ENCODE results near the gene TMEM88. TPM values are rescaled to one million over a fixed set of nuclear protein-coding genes. Genes with fewer than 3 reads are reported as not detected.

TMEM88 gene
- total RNA-seq, 1 experiment from 2014 or later = 2.8 TPM

DNA sequence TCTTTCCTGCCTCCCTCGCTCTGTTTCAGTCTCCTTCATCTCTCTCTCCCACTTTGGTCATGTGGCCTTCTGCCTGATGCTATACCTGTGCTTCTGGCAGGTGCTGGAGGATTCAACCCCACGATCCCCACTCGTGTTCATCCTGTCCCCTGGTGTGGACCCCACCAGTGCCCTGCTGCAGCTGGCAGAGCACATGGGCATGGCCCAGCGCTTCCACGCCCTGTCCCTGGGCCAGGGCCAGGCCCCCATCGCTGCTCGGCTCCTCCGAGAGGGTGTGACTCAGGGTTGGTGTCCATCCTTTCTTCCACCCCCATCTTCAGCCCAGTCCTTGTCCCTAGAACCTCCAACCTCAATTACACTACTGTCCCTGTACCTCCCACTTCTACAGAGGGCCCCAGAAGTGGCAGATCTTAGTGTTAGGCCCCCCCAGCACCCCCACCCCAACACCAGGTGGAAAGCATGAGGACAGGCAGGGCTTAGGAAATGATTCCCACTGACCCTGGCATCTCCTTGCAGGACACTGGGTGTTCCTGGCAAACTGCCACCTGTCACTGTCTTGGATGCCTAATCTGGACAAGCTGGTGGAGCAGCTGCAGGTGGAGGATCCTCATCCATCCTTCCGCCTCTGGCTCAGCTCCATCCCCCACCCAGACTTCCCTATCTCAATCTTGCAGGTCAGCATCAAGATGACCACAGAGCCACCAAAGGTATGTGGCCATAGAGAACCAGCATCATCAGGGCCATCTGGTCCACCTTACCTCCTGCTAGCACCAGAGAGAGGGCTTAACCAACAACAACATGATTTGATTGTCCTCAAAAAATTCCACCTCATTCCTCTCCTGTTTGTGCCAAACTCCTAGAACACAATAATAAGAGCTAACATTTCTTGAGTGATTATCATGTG is 30.6 kb upstream of the TMEM88 start:
- intact Hi-C loops (cut with micrococcal nuclease) = loop anchor here (5.0 kb wide), 2 partner anchors 73 to 88 kb away; no protein-coding TSS in a partner anchor
- ATAC-seq = no peak

More for the DNA sequence above, 30.6 kb upstream of the TMEM88 start:
- H3K27ac ChIP-seq (ENCODE audit: low read depth, low read length) = no peak overlapping the region
- H3K9me2 ChIP-seq (ENCODE audit: insufficient read depth) = no peaks in the 10 kb centered on the region
- H3K9me3 ChIP-seq (ENCODE audit: control insufficient read depth in 1 of 2, insufficient read depth in 1 of 2, low read depth in 1 of 2, low read length in 2 of 2) = no peaks in the 10 kb centered on the region
- no peaks in the 10 kb centered on the region for H3K79me2 ChIP-seq (ENCODE audit: insufficient read depth, low read length)
- no TSS peak for BruUV-seq (replicated peaks)
- no peak overlapping the region for H2AFZ ChIP-seq (ENCODE audit: low read depth, low read length, poor library complexity, severe bottlenecking)
- no peak overlapping the region for H3K4me3 ChIP-seq (replicated peaks in 1 of 2; ENCODE audit: low read depth in 1 of 2, low read length in 2 of 2)
- no peak overlapping the region for H3K9ac ChIP-seq (ENCODE audit: low read length)
- no peak for TF ChIP-seq EZH2 (IDR thresholded peaks at IDR 0.05)
- TF ChIP-seq CEBPB (IDR thresholded peaks at IDR 0.05; ENCODE audit: low read depth) = no peak
- TF ChIP-seq RAD21 (IDR thresholded peaks at IDR 0.05; ENCODE audit: low read depth) = no peak
- TF ChIP-seq, protein P1, sequence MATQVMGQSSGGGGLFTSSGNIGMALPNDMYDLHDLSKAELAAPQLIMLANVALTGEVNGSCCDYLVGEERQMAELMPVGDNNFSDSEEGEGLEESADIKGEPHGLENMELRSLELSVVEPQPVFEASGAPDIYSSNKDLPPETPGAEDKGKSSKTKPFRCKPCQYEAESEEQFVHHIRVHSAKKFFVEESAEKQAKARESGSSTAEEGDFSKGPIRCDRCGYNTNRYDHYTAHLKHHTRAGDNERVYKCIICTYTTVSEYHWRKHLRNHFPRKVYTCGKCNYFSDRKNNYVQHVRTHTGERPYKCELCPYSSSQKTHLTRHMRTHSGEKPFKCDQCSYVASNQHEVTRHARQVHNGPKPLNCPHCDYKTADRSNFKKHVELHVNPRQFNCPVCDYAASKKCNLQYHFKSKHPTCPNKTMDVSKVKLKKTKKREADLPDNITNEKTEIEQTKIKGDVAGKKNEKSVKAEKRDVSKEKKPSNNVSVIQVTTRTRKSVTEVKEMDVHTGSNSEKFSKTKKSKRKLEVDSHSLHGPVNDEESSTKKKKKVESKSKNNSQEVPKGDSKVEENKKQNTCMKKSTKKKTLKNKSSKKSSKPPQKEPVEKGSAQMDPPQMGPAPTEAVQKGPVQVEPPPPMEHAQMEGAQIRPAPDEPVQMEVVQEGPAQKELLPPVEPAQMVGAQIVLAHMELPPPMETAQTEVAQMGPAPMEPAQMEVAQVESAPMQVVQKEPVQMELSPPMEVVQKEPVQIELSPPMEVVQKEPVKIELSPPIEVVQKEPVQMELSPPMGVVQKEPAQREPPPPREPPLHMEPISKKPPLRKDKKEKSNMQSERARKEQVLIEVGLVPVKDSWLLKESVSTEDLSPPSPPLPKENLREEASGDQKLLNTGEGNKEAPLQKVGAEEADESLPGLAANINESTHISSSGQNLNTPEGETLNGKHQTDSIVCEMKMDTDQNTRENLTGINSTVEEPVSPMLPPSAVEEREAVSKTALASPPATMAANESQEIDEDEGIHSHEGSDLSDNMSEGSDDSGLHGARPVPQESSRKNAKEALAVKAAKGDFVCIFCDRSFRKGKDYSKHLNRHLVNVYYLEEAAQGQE (IDR thresholded peaks at IDR 0.05; ENCODE audit: low read depth) = no peak
- TF ChIP-seq SIN3A (IDR thresholded peaks at IDR 0.05; ENCODE audit: low read depth) = no peak
- ChIA-PET RAD21 (ENCODE audit: low non-redundant PET in 1 of 2, low total read pairs in 2 of 2, uncharacterized antibody in 2 of 2, unreplicated experiment in 2 of 2) (interaction anchor here in 1 of 2 experiments (1.0 to 1.7 kb wide), 3 partner anchors 18 to 217 kb away, joined by 3 to 6 read pairs (median 4); partner anchors contain the start of gene NAA38), CTCF (interaction anchor here (0.8 to 3.6 kb wide), 17 partner anchors 8 to 233 kb away, joined by 3 to 25 read pairs (median 4); partner anchors contain the start of gene NAA38), POLR2A (interaction anchor here (1.4 kb wide), 2 partner anchors 11 to 21 kb away, joined by 3 to 10 read pairs; partner anchors contain the start of gene KDM6B)
- DNase-seq (ENCODE audit: low read depth, low spot score) = no peak
- H3K27me3 ChIP-seq (ENCODE audit: insufficient read depth, low read length) = no peaks in the 10 kb centered on the region
- no peak overlapping the region for H3K4me2 ChIP-seq (ENCODE audit: low read length)
- peaks cover 0 to 15% of the 10 kb centered on the region in 2 experiments; a peak in 2 of 4 replicates for H3K4me1 ChIP-seq (ENCODE audit: control insufficient read depth in 1 of 2, insufficient read depth in 2 of 2, low read length in 2 of 2)
- no peaks in the 10 kb centered on the region for H3K36me3 ChIP-seq (ENCODE audit: control insufficient read depth in 1 of 2, insufficient read depth in 2 of 2, low read length in 2 of 2)
- no peaks in the 10 kb centered on the region for H4K20me1 ChIP-seq (ENCODE audit: insufficient read depth)

Measured in HCT116 (cell line).